Muscle of leg (tissue), 11 donors: ENCODE results near the gene ADI1. TPM values are rescaled to one million over a fixed set of nuclear protein-coding genes. Genes with fewer than 3 reads are reported as not detected.

Source experiments
- DNase-seq: peaks from one replicate; pipeline ENCODE4 v3.0.0; 2013
- H3K27ac ChIP-seq: one replicate; pipeline ENCODE4 v1.5.1; 2013; ENCODE audit warnings: mild to moderate bottlenecking, low read length, control low read depth
- H3K27me3 ChIP-seq: one replicate; pipeline ENCODE4 v1.6.1; 2013; ENCODE audit warnings: low read length; ENCODE audit not compliant: control insufficient read depth, insufficient read depth
- H3K36me3 ChIP-seq: one replicate; pipeline ENCODE4 v1.6.1; 2013; ENCODE audit warnings: low read length; ENCODE audit not compliant: control insufficient read depth, insufficient read depth
- H3K4me1 ChIP-seq: one replicate; pipeline ENCODE4 v1.6.1; 2013; ENCODE audit warnings: low read length; ENCODE audit not compliant: control insufficient read depth, insufficient read depth
- H3K4me3 ChIP-seq: one replicate; pipeline ENCODE4 v1.5.1; 2013; ENCODE audit warnings: low read length, control low read depth
- H3K9me3 ChIP-seq: replicated peaks from 2 replicates; pipeline ENCODE4 v1.6.1; 2013; ENCODE audit warnings: low read depth, low read length; ENCODE audit not compliant: control insufficient read depth
- WGBS: methylation state at CpG from one replicate; pipeline ENCODE4 v1.1.5; 2013; ENCODE audit warnings: missing lambda C conversion rate; ENCODE audit not compliant: insufficient coverage; 5-methylcytosine and 5-hydroxymethylcytosine counted together
- polyA plus RNA-seq, 8 donors: library from polyadenylated mRNA; unstranded; fragments of 120-200 nt; gene quantifications; one replicate each; pipeline versions ENCODE4 v1.2.1 to v1.2.3, GENCODE V29; 2013; ENCODE audit warnings: inconsistent platforms in 1 of 8, low replicate concordance in 1 of 8; ENCODE audit not compliant: insufficient read length in 8 of 8, insufficient read depth in 1 of 8
- total RNA-seq: library from RNA; stranded (reverse); fragments of 120-200 nt; gene quantifications from one replicate; pipeline ENCODE4 v1.2.4, GENCODE V29; 2013

The ADI1 gene
- total and polyA plus RNA-seq, 9 donors: 48.5 to 66.1 (median 56.3) TPM

DNA sequence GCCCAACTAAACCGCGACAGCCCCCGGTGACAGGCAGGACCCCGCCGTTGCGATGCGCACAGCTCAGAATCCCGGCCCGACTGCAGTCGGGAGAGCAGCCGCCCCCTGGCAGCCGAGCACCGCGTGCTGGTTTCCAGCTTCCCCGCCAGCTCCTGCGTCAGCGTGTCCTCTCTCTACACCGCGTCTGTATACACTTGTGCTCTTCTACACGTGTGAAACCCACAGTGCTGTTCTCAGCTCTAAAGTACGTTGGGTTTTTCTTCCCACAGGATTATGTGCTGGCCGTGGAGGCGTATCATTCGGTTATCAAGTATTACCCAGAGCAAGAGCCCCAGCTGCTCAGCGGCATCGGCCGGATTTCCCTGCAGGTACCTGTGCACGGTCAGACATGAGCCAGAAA is 54.0 kb downstream of the ADI1 start:
- DNase-seq: no peak
- H3K9me3 ChIP-seq: no peaks in the 10 kb centered on the region
- WGBS: 88% methylated on average over 20 of the region's 28 CpGs
- peak overlapping the region; percentile 65 for H3K27ac ChIP-seq
- no peaks in the 10 kb centered on the region for H3K27me3 ChIP-seq
- H3K4me1 ChIP-seq: peaks cover 40% of the 10 kb centered on the region
- no peak overlapping the region for H3K4me3 ChIP-seq
- peaks cover 67% of the 10 kb centered on the region for H3K36me3 ChIP-seq

GRCh38 chr2:3464401-3465005 is 54.8 kb downstream of the ADI1 start:
- H3K27ac ChIP-seq: peak overlapping the region; percentile 51

DNA sequence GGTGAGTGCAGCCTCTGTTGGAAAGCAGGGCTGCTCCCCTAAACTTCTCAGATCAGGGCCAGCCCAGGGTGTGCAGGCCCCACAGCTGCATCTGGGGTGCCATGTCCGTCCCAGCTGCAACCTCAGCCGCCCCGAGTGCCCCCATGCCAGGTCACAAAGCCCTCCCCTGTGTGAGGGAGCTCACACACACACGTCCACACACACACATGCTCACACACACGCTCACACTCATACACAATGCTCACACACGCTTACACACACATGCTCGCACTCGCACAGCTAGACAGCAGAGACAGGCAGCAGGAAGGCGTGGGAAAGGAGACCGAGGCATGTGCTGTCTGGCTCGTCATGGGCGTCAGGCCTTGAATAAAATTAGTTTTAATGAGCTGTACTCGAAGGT is 55.4 kb downstream of the ADI1 start:
- H3K4me1 ChIP-seq: peaks cover 41% of the 10 kb centered on the region

More at GRCh38 chr2:3464401-3465005, 54.8 kb downstream of the ADI1 start:
- Histone ChIP-seq H3K4me3 (no peak overlapping the region), H3K9me3 (no peaks in the 10 kb centered on the region), H3K27me3 (no peaks in the 10 kb centered on the region), H3K4me1 (peaks cover 39% of the 10 kb centered on the region), H3K36me3 (peaks cover 65% of the 10 kb centered on the region)
- WGBS: 92% methylated on average over 20 of the region's 21 CpGs
- DNase-seq: no peak

DNA sequence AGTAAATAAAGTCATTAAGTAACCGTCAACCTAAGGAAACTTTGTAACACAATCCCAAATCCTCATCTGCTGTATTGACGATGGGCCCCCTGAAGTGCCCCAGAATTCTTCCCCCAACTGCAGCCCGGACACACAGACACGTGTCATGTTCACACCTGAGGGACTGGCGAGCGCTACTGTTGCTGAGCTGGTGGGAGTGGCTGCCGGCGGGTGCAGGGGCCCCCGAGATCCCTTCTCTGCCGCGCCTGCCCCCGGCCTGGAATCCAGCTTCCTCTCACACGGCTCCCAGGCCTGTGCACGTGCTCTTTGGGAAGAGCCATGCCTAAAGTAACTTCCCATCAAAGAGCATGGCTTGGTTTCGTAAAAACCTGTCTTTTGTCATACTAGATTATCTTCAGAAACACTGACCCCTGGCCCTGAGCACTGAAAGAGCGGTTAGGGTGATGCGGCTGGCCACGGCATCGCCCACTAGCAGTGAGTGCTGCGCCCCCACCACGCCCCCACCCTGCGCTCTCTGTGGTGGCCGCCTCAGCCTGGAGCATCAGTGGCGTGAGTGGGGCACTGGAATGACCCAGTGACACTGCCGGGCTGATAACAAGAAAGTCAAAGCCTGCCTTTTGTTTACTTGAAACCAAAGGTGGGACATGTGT is 56.0 kb downstream of the ADI1 start:
- H3K27me3 ChIP-seq: no peaks in the 10 kb centered on the region
- no peak for DNase-seq
- H3K9me3 ChIP-seq: no peaks in the 10 kb centered on the region
- no peak overlapping the region for H3K4me3 ChIP-seq
- peaks cover 46% of the 10 kb centered on the region for H3K4me1 ChIP-seq
- WGBS: 68% methylated on average over 22 of the region's 25 CpGs
- peaks cover 62% of the 10 kb centered on the region for H3K36me3 ChIP-seq
- no peak overlapping the region for H3K27ac ChIP-seq

More for the DNA sequence above, 55.4 kb downstream of the ADI1 start:
- H3K27me3 ChIP-seq: no peaks in the 10 kb centered on the region
- no peaks in the 10 kb centered on the region for H3K9me3 ChIP-seq
- H3K27ac ChIP-seq: peak overlapping the region; percentile 51
- no peak for DNase-seq
- H3K36me3 ChIP-seq: peaks cover 64% of the 10 kb centered on the region
- WGBS: 96% methylated on average over 3 of the region's 13 CpGs
- no peak overlapping the region for H3K4me3 ChIP-seq

- H3K27ac ChIP-seq: no peak overlapping the region
- WGBS: 42% methylated on average over 8 of the region's 10 CpGs
- no peaks in the 10 kb centered on the region for H3K27me3 ChIP-seq
- peaks cover 49% of the 10 kb centered on the region for H3K4me1 ChIP-seq
- DNase-seq: no peak
- H3K36me3 ChIP-seq: peaks cover 62% of the 10 kb centered on the region
- no peaks in the 10 kb centered on the region for H3K9me3 ChIP-seq
- no peak overlapping the region for H3K4me3 ChIP-seq
These were observed 56.7 kb downstream of the ADI1 start for GRCh38 chr2:3462493-3463104.

GRCh38 chr2:3461801-3462492 is 57.4 kb downstream of the ADI1 start:
- peak; percentile 72 for DNase-seq
- H3K4me3 ChIP-seq: no peak overlapping the region
- H3K36me3 ChIP-seq: peaks cover 58% of the 10 kb centered on the region
- WGBS: 83% methylated on average over 7 of the region's 12 CpGs
- H3K27me3 ChIP-seq: no peaks in the 10 kb centered on the region
- H3K4me1 ChIP-seq: peaks cover 49% of the 10 kb centered on the region
- no peaks in the 10 kb centered on the region for H3K9me3 ChIP-seq
- no peak overlapping the region for H3K27ac ChIP-seq

DNA sequence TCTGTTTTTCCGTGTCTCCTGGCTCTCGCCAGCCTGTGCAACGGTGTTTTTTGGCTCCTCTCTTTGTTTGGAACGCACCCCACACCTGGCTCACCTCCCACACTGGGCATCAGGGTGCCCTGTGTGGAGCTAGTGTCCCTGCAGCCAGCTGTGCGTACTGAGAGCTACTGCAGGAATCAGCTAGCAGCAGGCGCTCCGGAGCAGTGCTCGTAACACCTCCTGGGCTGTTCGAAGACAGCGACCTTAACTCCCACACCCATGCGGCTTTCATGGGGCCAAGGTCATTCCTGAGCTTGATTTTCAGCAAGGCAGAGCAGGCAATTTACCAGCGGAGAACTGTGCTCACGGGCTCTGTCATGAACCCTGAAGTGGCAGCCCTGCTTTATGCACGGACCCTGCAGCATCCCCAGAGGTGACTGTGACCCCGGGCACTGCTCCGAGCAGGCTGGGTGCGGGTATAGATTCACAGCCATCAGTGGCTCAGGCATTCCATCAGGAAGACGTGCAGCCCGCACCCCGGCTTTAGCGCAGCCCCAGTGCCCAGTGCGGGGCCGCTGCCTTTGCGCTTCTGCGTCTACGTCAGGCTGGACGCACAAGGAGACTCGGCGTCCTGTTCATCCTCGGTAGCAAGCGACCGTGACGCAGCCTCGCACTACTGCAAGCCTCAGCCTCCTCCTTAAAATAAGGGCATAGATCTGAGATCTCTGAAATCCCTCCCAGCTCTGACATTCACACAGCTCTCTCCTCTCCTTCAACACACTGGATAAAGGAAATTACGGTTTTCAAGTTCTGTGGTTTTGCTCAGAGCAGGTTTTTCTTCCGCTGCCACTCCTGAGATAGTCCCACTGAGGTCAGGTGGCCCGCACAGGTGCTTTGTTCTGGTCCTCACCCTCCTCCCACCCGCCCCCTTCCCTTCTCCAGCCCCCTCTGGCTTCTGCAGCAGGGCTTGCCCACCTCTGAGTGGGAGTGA is 58.2 kb downstream of the ADI1 start:
- DNase-seq: no peak
- H3K9me3 ChIP-seq: no peaks in the 10 kb centered on the region
- no peak overlapping the region for H3K4me3 ChIP-seq
- peaks cover 58% of the 10 kb centered on the region for H3K36me3 ChIP-seq
- H3K27me3 ChIP-seq: no peaks in the 10 kb centered on the region
- 88% methylated on average over 33 of the region's 38 CpGs for WGBS
- no peak overlapping the region for H3K27ac ChIP-seq
- H3K4me1 ChIP-seq: peaks cover 43% of the 10 kb centered on the region

DNA sequence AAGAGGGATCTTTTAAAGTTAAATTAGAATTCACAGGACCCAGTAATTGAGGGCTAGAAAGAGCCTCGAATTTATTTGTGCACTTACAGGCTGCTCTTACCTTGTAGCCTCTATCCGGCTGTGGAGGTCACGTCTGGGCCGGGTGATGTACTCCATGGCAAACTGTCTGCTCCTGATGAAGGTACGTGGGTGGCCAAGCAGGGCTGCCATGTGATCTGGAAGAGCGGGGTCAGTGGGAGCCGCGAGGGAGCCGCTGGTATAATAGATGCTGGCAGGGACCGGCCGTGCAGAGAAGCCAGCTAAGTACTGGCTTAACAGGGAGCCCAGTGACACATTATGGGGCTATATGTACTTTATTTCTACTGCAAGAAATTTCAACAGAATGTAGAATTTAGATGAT is 59.2 kb downstream of the ADI1 start:
- no peak for DNase-seq
- WGBS: 78% methylated on average over 9 of the region's 11 CpGs
- peaks cover 34% of the 10 kb centered on the region for H3K4me1 ChIP-seq
- no peaks in the 10 kb centered on the region for H3K9me3 ChIP-seq
- peaks cover 56% of the 10 kb centered on the region for H3K36me3 ChIP-seq
- H3K27me3 ChIP-seq: no peaks in the 10 kb centered on the region
- H3K4me3 ChIP-seq: no peak overlapping the region
- H3K27ac ChIP-seq: peak overlapping the region; percentile 68

DNA sequence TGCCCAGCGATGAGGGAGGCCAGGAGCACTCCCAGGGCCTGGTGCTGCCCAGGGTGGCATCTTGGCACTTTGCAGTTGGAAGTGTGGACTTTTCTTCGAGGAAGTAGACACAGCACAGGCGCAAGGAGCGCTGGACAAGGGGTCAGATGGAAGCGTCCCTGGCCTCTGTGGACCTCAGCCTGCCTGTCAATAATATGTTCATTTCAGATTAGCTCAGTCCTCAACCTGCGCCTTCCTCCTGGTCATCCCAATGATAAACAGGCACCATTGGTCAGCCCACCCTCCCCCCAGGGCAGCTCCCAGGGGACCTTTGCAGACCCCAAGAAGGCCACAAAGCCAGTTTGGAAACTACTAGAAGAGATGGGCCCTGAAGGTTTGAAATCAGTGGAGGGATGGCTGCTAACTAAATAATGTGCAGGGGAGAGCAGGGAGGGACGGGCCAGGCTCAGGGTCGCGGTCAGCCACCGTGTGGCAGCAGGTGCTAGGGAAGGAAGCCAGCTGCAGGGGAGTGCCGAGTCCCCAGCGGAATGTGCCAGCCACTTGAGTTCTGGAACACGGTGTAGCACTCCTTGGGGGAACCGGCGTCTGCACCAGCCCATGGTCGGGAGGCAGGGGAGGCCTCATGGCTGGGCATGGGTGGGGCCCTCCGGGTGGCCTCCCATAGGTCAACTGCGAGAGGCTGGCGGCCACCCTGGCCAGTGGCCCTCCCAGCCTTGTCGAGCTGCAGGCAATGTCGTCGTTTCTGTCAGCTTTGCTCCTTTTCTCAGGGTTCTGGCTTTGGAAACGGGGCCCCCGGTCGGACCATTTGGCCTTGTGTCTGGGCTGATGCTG is 59.9 kb downstream of the ADI1 start:
- Histone ChIP-seq H3K4me1 (peaks cover 34% of the 10 kb centered on the region), H3K27ac (peak overlapping the region; percentile 78), H3K36me3 (peaks cover 53% of the 10 kb centered on the region), H3K4me3 (no peak overlapping the region), H3K27me3 (no peaks in the 10 kb centered on the region), H3K9me3 (no peaks in the 10 kb centered on the region)
- DNase-seq: no peak
- 77% methylated on average over 23 of the region's 25 CpGs for WGBS
